Loucy (cell line): ENCODE measurements around the gene CANT1.

Source experiments
- EZH2phosphoT487 ChIP-seq: fragments of 200-600 bp; IDR thresholded peaks from 2 replicates; pipeline ENCODE4 v1.6.1; 2018; ENCODE audit warnings: antibody characterized with exemption, mild to moderate bottlenecking, moderate library complexity, borderline replicate concordance
- TF ChIP-seq, protein P1 (sequence below): fragments of 200-600 bp; sonication (generic); conservative IDR thresholded peaks from 2 replicates; pipeline ENCODE4 v1.5.1; 2014; ENCODE audit warnings: mild to moderate bottlenecking, antibody characterized with exemption, low read length

DNA sequence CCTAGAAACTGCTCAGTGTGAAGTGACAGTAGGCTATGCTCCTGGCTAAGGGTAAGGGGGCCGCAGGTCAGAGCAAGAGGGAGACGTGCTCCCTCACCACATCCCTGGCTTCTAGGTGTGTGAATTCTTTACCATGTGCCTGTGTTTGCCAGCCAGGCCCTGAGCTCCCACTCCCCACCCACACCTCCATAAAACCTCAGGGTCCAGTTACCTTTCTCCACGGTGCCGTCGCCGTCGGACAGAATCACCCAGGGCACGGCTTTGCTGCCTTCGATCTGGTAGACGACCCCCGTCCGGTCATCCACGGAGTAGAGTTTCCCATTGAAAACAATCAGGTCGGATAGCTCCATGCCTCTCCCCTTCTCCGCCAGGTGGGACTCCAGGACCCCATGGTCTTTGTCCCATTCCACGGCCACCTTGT, 12.8 kb downstream of the CANT1 start:
- TF ChIP-seq, protein P1, sequence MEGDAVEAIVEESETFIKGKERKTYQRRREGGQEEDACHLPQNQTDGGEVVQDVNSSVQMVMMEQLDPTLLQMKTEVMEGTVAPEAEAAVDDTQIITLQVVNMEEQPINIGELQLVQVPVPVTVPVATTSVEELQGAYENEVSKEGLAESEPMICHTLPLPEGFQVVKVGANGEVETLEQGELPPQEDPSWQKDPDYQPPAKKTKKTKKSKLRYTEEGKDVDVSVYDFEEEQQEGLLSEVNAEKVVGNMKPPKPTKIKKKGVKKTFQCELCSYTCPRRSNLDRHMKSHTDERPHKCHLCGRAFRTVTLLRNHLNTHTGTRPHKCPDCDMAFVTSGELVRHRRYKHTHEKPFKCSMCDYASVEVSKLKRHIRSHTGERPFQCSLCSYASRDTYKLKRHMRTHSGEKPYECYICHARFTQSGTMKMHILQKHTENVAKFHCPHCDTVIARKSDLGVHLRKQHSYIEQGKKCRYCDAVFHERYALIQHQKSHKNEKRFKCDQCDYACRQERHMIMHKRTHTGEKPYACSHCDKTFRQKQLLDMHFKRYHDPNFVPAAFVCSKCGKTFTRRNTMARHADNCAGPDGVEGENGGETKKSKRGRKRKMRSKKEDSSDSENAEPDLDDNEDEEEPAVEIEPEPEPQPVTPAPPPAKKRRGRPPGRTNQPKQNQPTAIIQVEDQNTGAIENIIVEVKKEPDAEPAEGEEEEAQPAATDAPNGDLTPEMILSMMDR, result no peak
- no peak for TF ChIP-seq EZH2phosphoT487
